K562 (cell line): ENCODE data around the gene ZGLP1. TPM values are rescaled to one million over a fixed set of nuclear protein-coding genes. Genes with fewer than 3 reads are reported as not detected.

Experiments used
- ASH1L ChIP-seq: fragments of 450-650 bp; IDR thresholded peaks from 2 replicates; pipeline ENCODE4 v1.6.1; 2018; ENCODE audit warnings: borderline replicate concordance, mild to moderate bottlenecking, low read depth; ENCODE audit not compliant: partially characterized antibody
- GABPA ChIP-seq: fragments of 200-800 bp; sonication (Bioruptor generic); conservative IDR thresholded peaks from 2 replicates; pipeline ENCODE4 v1.6.1; 2016; ENCODE audit warnings: low read depth, missing genetic modification characterization, missing compliant biosample characterization
- HES1 ChIP-seq: fragments of 450-650 bp; IDR thresholded peaks from 2 replicates; pipeline ENCODE4 v1.6.1; 2016; ENCODE audit warnings: low read depth, mild to moderate bottlenecking, moderate library complexity
- JUND ChIP-seq, 2 experiments: IDR thresholded peaks; 2 replicates in 1 of 2; 3 replicates in 1 of 2; pipeline ENCODE4 v1.6.1; 2011; ENCODE audit warnings: borderline replicate concordance in 2 of 2, low read depth in 2 of 2, low read length in 2 of 2, improper control_type of control experiment in 1 of 2, missing biosample characterization in 1 of 2, missing genetic modification characterization in 1 of 2, missing genetic modification reagents in 1 of 2
- KLF6 ChIP-seq: fragments of 250-450 bp; sonication (Bioruptor Pico); IDR thresholded peaks from 2 replicates; pipeline ENCODE4 v1.4.0; 2020; ENCODE audit warnings: mild to moderate bottlenecking, moderate library complexity, borderline replicate concordance
- MCM5 ChIP-seq: fragments of 450-650 bp; IDR thresholded peaks from 2 replicates; pipeline ENCODE4 v1.6.1; 2016; ENCODE audit warnings: low read depth
- PHF8 ChIP-seq: fragments of 200-600 bp; sonication (generic); IDR thresholded peaks from 2 replicates; pipeline ENCODE4 v1.6.1; 2012; ENCODE audit warnings: mixed run types, mild to moderate bottlenecking, inconsistent platforms, low read length, moderate library complexity, borderline replicate concordance
- POLR2A ChIP-seq: fragments of 450-650 bp; conservative IDR thresholded peaks from 2 replicates; pipeline ENCODE4 v1.6.1; 2016
- RAD51 ChIP-seq: fragments of 450-650 bp; IDR thresholded peaks from 2 replicates; pipeline ENCODE4 v1.7.1; 2016; ENCODE audit warnings: low read depth, mild to moderate bottlenecking, borderline replicate concordance
- RBM22 ChIP-seq: fragments of 200-400 bp; formaldehyde crosslinking; IDR thresholded peaks from 2 replicates; pipeline ENCODE4 v1.6.1; 2018; ENCODE audit warnings: low read length, low read depth; ENCODE audit not compliant: poor library complexity, severe bottlenecking
- RBM34 ChIP-seq: fragments of 200-400 bp; formaldehyde crosslinking; IDR thresholded peaks from 2 replicates; pipeline ENCODE4 v1.6.1; 2018; ENCODE audit warnings: low read length, borderline replicate concordance; ENCODE audit not compliant: insufficient read depth
- RCOR1 ChIP-seq, 2 experiments: IDR thresholded peaks; 2 replicates each; pipeline ENCODE4 v1.6.1; 2012; ENCODE audit warnings: low read depth in 2 of 2, low read length in 2 of 2, borderline replicate concordance in 1 of 2, improper control_type of control experiment in 1 of 2
- RUNX1 ChIP-seq: sonication (generic); IDR thresholded peaks from 2 replicates; pipeline ENCODE4 v1.6.1; 2016; ENCODE audit warnings: antibody characterized with exemption, low read depth
- TRIM24 ChIP-seq, 2 experiments: fragments of 450-650 bp; IDR thresholded peaks; 2 replicates each; pipeline ENCODE4 v1.6.1; 2016
- TRIM28 ChIP-seq: fragments of 450-650 bp; IDR thresholded peaks from 2 replicates; pipeline ENCODE4 v1.6.1; 2017
- ZBTB1 ChIP-seq: sonication (generic); formaldehyde crosslinking; IDR thresholded peaks from 2 replicates; pipeline ENCODE4 v1.8.1; 2023; ENCODE audit warnings: missing genetic modification reagents, low read depth, mild to moderate bottlenecking, borderline replicate concordance
- ZBTB11 ChIP-seq, 3 experiments: fragments of 200-800 bp in 1 of 3; fragments of 250-450 bp in 1 of 3; fragments of 450-650 bp in 1 of 3; sonication (Bioruptor Pico) in 1 of 3; sonication (Bioruptor generic) in 1 of 3; formaldehyde crosslinking in 1 of 3; IDR thresholded peaks; 2 replicates each; pipeline versions ENCODE4 v1.6.1 to v1.8.0; 2016 to 2022; ENCODE audit warnings: mild to moderate bottlenecking in 2 of 3, missing genetic modification characterization in 2 of 3, missing compliant biosample characterization in 1 of 3, moderate library complexity in 1 of 3
- ZBTB12 ChIP-seq: fragments of 250-450 bp; sonication (Bioruptor Pico); IDR thresholded peaks from 2 replicates; pipeline ENCODE4 v1.4.0; 2020
- ZC3H8 ChIP-seq: fragments of 450-650 bp; IDR thresholded peaks from 2 replicates; pipeline ENCODE4 v1.6.1; 2017
- ZNF232 ChIP-seq: sonication (generic); formaldehyde crosslinking; IDR thresholded peaks from 2 replicates; pipeline ENCODE4 v1.8.0; 2022; ENCODE audit warnings: mild to moderate bottlenecking, missing genetic modification reagents
- ZNF316 ChIP-seq: fragments of 450-650 bp; IDR thresholded peaks from 2 replicates; pipeline ENCODE4 v1.6.1; 2016
- ZNF408 ChIP-seq: fragments of 250-450 bp; sonication (Bioruptor Pico); IDR thresholded peaks from 2 replicates; pipeline ENCODE4 v1.4.0; 2020; ENCODE audit warnings: low read depth, mild to moderate bottlenecking, moderate library complexity
- ZNF764 ChIP-seq: fragments of 250-450 bp; sonication (Bioruptor Pico); IDR thresholded peaks from 2 replicates; pipeline ENCODE4 v1.4.0; 2020; ENCODE audit warnings: low read depth, mild to moderate bottlenecking, moderate library complexity
- polyA plus RNA-seq, 8 experiments: library from polyadenylated mRNA; depleted of rRNA in 4 of 8; stranded (reverse) in 5 of 8; unstranded in 3 of 8; fragments of >200 nt; fragmentation: Nextera tagmentation in 2 of 8; fragmentation: Illumina TruSeq in 1 of 8; extraction: Ambion mirVana in 2 of 8; extraction: Trizol in 1 of 8; gene quantifications; 2 replicates each; pipeline versions ENCODE4 v1.2.1 to v1.2.3, GENCODE V29; 2011 to 2014; ENCODE audit warnings: inconsistent platforms in 1 of 8, missing spikeins in 1 of 8
- total RNA-seq, 7 experiments: library from RNA; depleted of rRNA in 6 of 7; stranded (reverse); fragments of >200 nt in 6 of 7; fragmentation: Illumina TruSeq in 2 of 7; extraction: Trizol in 2 of 7; gene quantifications; 2 replicates each; pipeline versions ENCODE4 v1.2.1 to v1.2.3, GENCODE V29; 2011 to 2021; ENCODE audit warnings: low replicate concordance in 1 of 7

Gene ZGLP1
- total and polyA plus RNA-seq, 9 of the 15 experiments (the other 6 are each of a cell fraction or from before 2014, with no cell fraction given) = 0.24 to 4.5 (median 2.2) TPM

GRCh38 chr19:10346509-10346908, 36.9 kb upstream of the ZGLP1 start (continued):
- TF ChIP-seq ZBTB12 (no peak), TRIM24 (IDR thresholded peaks at IDR 0.05) (peak in 1 of 2 experiments; percentile 35; a peak in 2 of 4 replicates), ZBTB11 (CRISPR knock-in tag; IDR thresholded peaks at IDR 0.05) (no peak), ZNF316 (peak; percentile 78), POLR2A (no peak), GABPA (tag) (no peak), RAD51 (no peak), RBM22 (no peak), TRIM28 (no peak), HES1 (peak; percentile 66), JUND (IDR thresholded peaks at IDR 0.05; ENCODE audit: borderline replicate concordance, low read depth, low read length) (peak; percentile 46; the same call in 1 of the 2 replicates), JUND (tag; IDR thresholded peaks at IDR 0.05; ENCODE audit: borderline replicate concordance, low read depth, low read length) (no peak), PHF8 (no peak), ASH1L (no peak), ZNF764 (no peak), MCM5 (no peak), RBM34 (no peak), KLF6 (CRISPR knock-in tag) (no peak), RUNX1 (no peak), ZNF232 (no peak), ZC3H8 (no peak), RCOR1 (IDR thresholded peaks at IDR 0.05; ENCODE audit: borderline replicate concordance in 1 of 2, low read depth in 2 of 2, low read length in 2 of 2) (peak; percentile 60 to 95; a peak in 3 of 4 replicates), ZBTB1 (CRISPR knock-in tag) (no peak), ZNF408 (no peak)
